Neutrophil (primary cell): ENCODE data around the gene AKAP12.

ENCODE experiments used
- H3K27ac ChIP-seq: fragments of 200-600 bp; sonication (generic); 2 replicates; pipeline ENCODE4 v1.5.1; 2016; ENCODE audit warnings: mild to moderate bottlenecking, moderate library complexity
- H3K27me3 ChIP-seq: fragments of 200-600 bp; sonication (generic); 2 replicates; pipeline ENCODE4 v1.6.0; 2016; ENCODE audit warnings: mild to moderate bottlenecking
- H3K36me3 ChIP-seq: fragments of 200-600 bp; sonication (generic); 2 replicates; pipeline ENCODE4 v1.5.1; 2017
- H3K4me1 ChIP-seq, 2 experiments: fragments of 200-600 bp in 1 of 2; sonication (generic) in 1 of 2; 1 replicate in 1 of 2; 2 replicates in 1 of 2; pipeline versions ENCODE4 v1.5.1 to v1.6.1; 2013 to 2016; ENCODE audit warnings: low read depth in 1 of 2, low read length in 1 of 2, mild to moderate bottlenecking in 1 of 2, moderate library complexity in 1 of 2; ENCODE audit not compliant: control insufficient read depth in 1 of 2, insufficient read depth in 1 of 2
- H3K4me3 ChIP-seq, 2 experiments: fragments of 200-600 bp in 1 of 2; sonication (generic) in 1 of 2; 1 replicate in 1 of 2; 2 replicates in 1 of 2; pipeline ENCODE4 v1.5.1; 2013 to 2016; ENCODE audit warnings: low read depth in 1 of 2, low read length in 1 of 2, mild to moderate bottlenecking in 1 of 2, moderate library complexity in 1 of 2
- H3K9me3 ChIP-seq: fragments of 200-600 bp; sonication (generic); 2 replicates; pipeline ENCODE4 v1.5.1; 2016
- CTCF ChIP-seq: fragments of 200-600 bp; sonication (generic); IDR thresholded peaks from 2 replicates; pipeline ENCODE4 v1.5.1; 2016; ENCODE audit warnings: antibody characterized with exemption

AKAP12 gene

GRCh38 chr6:151257985-151258445 lies 18.2 kb downstream of the AKAP12 start:
- no peaks in the 10 kb centered on the region for H3K36me3 ChIP-seq
- H3K27me3 ChIP-seq = peaks cover 21% of the 10 kb centered on the region
- no peak for TF ChIP-seq CTCF
- no peak overlapping the region for H3K4me3 ChIP-seq
- H3K4me1 ChIP-seq = no peaks in the 10 kb centered on the region
- H3K9me3 ChIP-seq = no peaks in the 10 kb centered on the region
- no peak overlapping the region for H3K27ac ChIP-seq

- Histone ChIP-seq H3K27me3 (peaks cover 21% of the 10 kb centered on the region), H3K4me3 (no peak overlapping the region), H3K27ac (no peak overlapping the region), H3K4me1 (no peaks in the 10 kb centered on the region), H3K36me3 (no peaks in the 10 kb centered on the region), H3K9me3 (no peaks in the 10 kb centered on the region)
- TF ChIP-seq CTCF = no peak
These were observed 20.4 kb downstream of the AKAP12 start for GRCh38 chr6:151260205-151260604.

- no peaks in the 10 kb centered on the region for H3K36me3 ChIP-seq
- H3K27me3 ChIP-seq = peaks cover 33% of the 10 kb centered on the region
- TF ChIP-seq CTCF = no peak
- H3K4me1 ChIP-seq = no peaks in the 10 kb centered on the region
- no peak overlapping the region for H3K27ac ChIP-seq
- no peaks in the 10 kb centered on the region for H3K9me3 ChIP-seq
- H3K4me3 ChIP-seq = no peak overlapping the region
These were observed 23.3 kb downstream of the AKAP12 start for GRCh38 chr6:151263035-151263434.

GRCh38 chr6:151263967-151264366 lies 24.2 kb downstream of the AKAP12 start:
- Histone ChIP-seq H3K4me1 (no peaks in the 10 kb centered on the region), H3K9me3 (no peaks in the 10 kb centered on the region), H3K36me3 (no peaks in the 10 kb centered on the region), H3K27ac (no peak overlapping the region), H3K4me3 (no peak overlapping the region), H3K27me3 (peaks cover 31% of the 10 kb centered on the region)
- no peak for TF ChIP-seq CTCF

- H3K4me3 ChIP-seq = no peak overlapping the region
- H3K4me1 ChIP-seq = no peaks in the 10 kb centered on the region
- no peak for TF ChIP-seq CTCF
- no peak overlapping the region for H3K27ac ChIP-seq
- H3K9me3 ChIP-seq = no peaks in the 10 kb centered on the region
- no peaks in the 10 kb centered on the region for H3K36me3 ChIP-seq
- peaks cover 31% of the 10 kb centered on the region for H3K27me3 ChIP-seq
These were observed 25.5 kb downstream of the AKAP12 start for GRCh38 chr6:151265282-151265681.
